H1 (cell line): ENCODE results near the gene ZNF398. TPM values are rescaled to one million over a fixed set of nuclear protein-coding genes. Genes with fewer than 3 reads are reported as not detected.

ENCODE experiments used
- CTCF ChIA-PET: fragments of 300-600 bp; sonication (Branson Sonifier 250); formaldehyde crosslinking; loops from one replicate; lab custom pipeline; 2021; ENCODE audit not compliant: partially characterized antibody; lab: Charles Lee
- POLR2A ChIA-PET: fragments of 300-600 bp; sonication (Branson Sonifier 250); formaldehyde crosslinking; loops from one replicate; lab custom pipeline; 2021; ENCODE audit warnings: inconsistent platforms; ENCODE audit not compliant: partially characterized antibody; lab: Charles Lee
- DNase-seq, 2 experiments: peaks; one replicate each; pipeline versions ENCODE4 v3.0.0 to v3.0.0-alpha.2; 2010 to 2022; ENCODE audit warnings: low spot score in 2 of 2, low read depth in 1 of 2, mixed read lengths in 1 of 2
- FAIRE-seq: peaks from 2 replicates; lab custom pipeline; 2011; peaks lifted over from hg19 to GRCh38; lab: Jason Lieb, UNC
- H2AFZ ChIP-seq: 2 replicates; pipeline ENCODE4 v1.8.1; 2012; ENCODE audit warnings: low read length, inconsistent platforms
- H2AK5ac ChIP-seq: 2 replicates; pipeline ENCODE4 v1.6.1; 2013; ENCODE audit warnings: low read depth, low read length
- H2BK120ac ChIP-seq: replicated peaks from 2 replicates; pipeline ENCODE3; 2013; ENCODE audit warnings: low read depth, low read length, inconsistent platforms
- H2BK12ac ChIP-seq: 2 replicates; pipeline ENCODE4 v1.6.1; 2013; ENCODE audit warnings: low read depth, low read length
- H2BK15ac ChIP-seq: 2 replicates; pipeline ENCODE4 v1.6.1; 2013; ENCODE audit warnings: low read length
- H2BK20ac ChIP-seq: 2 replicates; pipeline ENCODE4 v1.6.1; 2013; ENCODE audit warnings: low read length
- H2BK5ac ChIP-seq: 2 replicates; pipeline ENCODE4 v1.6.1; 2013; ENCODE audit warnings: low read depth, low read length
- H3K14ac ChIP-seq: 2 replicates; pipeline ENCODE4 v1.6.1; 2013; ENCODE audit warnings: inconsistent platforms; ENCODE audit not compliant: insufficient read length
- H3K18ac ChIP-seq: 2 replicates; pipeline ENCODE4 v1.6.1; 2013; ENCODE audit warnings: low read length; ENCODE audit errors: extremely low read depth
- H3K23ac ChIP-seq: 2 replicates; pipeline ENCODE4 v1.6.1; 2013; ENCODE audit warnings: inconsistent platforms; ENCODE audit not compliant: insufficient read length
- H3K23me2 ChIP-seq: 2 replicates; pipeline ENCODE4 v1.6.1; 2013; ENCODE audit warnings: low read depth, low read length
- H3K27ac ChIP-seq: 2 replicates; pipeline ENCODE4 v1.6.1; 2011; ENCODE audit warnings: low read depth, low read length, inconsistent platforms
- H3K27me3 ChIP-seq, 4 experiments: replicated peaks in 1 of 4; 1 replicate in 1 of 4; 2 replicates in 3 of 4; pipeline versions ENCODE4 v1.6.1 to v1.8.1; 2011 to 2013; ENCODE audit warnings: low read length in 3 of 4, mild to moderate bottlenecking in 3 of 4, inconsistent platforms in 2 of 4, mixed read lengths in 2 of 4, moderate library complexity in 1 of 4; ENCODE audit not compliant: control insufficient read depth in 3 of 4, insufficient read depth in 3 of 4; ENCODE audit errors: extremely low read depth in 1 of 4
- H3K36me3 ChIP-seq, 4 experiments: 2 replicates each; pipeline versions ENCODE4 v1.6.1 to v1.8.1; 2011 to 2013; ENCODE audit warnings: mild to moderate bottlenecking in 4 of 4, low read length in 3 of 4, moderate library complexity in 2 of 4, control low read depth in 1 of 4, inconsistent platforms in 1 of 4; ENCODE audit not compliant: insufficient read depth in 4 of 4, control insufficient read depth in 2 of 4
- H3K4ac ChIP-seq: replicated peaks from 2 replicates; pipeline ENCODE3; 2013; ENCODE audit warnings: low read length, low read depth, mixed read lengths, inconsistent platforms; ENCODE audit not compliant: insufficient read length
- H3K4me1 ChIP-seq, 4 experiments: replicated peaks in 1 of 4; 1 replicate in 1 of 4; 2 replicates in 3 of 4; pipeline versions ENCODE4 v1.6.1 to v1.8.1; 2011 to 2013; ENCODE audit warnings: low read length in 3 of 4, inconsistent platforms in 2 of 4, mixed read lengths in 1 of 4; ENCODE audit not compliant: insufficient read depth in 4 of 4, control insufficient read depth in 3 of 4
- H3K4me2 ChIP-seq, 2 experiments: 2 replicates each; pipeline versions ENCODE4 v1.6.1 to v1.8.1; 2011 to 2013; ENCODE audit warnings: low read depth in 2 of 2, low read length in 2 of 2, control low read depth in 1 of 2, inconsistent platforms in 1 of 2, mild to moderate bottlenecking in 1 of 2; ENCODE audit not compliant: insufficient read depth in 1 of 2
- H3K4me3 ChIP-seq, 4 experiments: fragments of 200-600, 300-600 bp in 1 of 4; sonication (generic), shearing (Covaris generic), sonication (Bioruptor Twin) in 1 of 4; 2 replicates each; pipeline versions ENCODE4 v1.5.1 to v1.8.1; 2011 to 2016; ENCODE audit warnings: low read length in 4 of 4, low read depth in 3 of 4, control low read depth in 2 of 4, inconsistent platforms in 2 of 4, mild to moderate bottlenecking in 2 of 4, mixed read lengths in 1 of 4, moderate library complexity in 1 of 4; ENCODE audit not compliant: insufficient read depth in 2 of 4; ENCODE audit errors: extremely low read depth in 1 of 4
- H3K56ac ChIP-seq: replicated peaks from 2 replicates; pipeline ENCODE3; 2013; ENCODE audit warnings: low read depth, mild to moderate bottlenecking, mixed read lengths, low read length, inconsistent platforms; ENCODE audit not compliant: insufficient read length
- H3K79me1 ChIP-seq: 2 replicates; pipeline ENCODE4 v1.6.1; 2013; ENCODE audit warnings: low read depth, low read length, control low read depth
- H3K79me2 ChIP-seq, 2 experiments: 2 replicates each; pipeline versions ENCODE4 v1.6.1 to v1.8.1; 2012 to 2013; ENCODE audit warnings: low read length in 2 of 2, mild to moderate bottlenecking in 2 of 2, inconsistent platforms in 1 of 2; ENCODE audit not compliant: insufficient read depth in 2 of 2, control insufficient read depth in 1 of 2
- H3K9ac ChIP-seq, 4 experiments: replicated peaks in 1 of 4; 1 replicate in 1 of 4; 2 replicates in 3 of 4; pipeline versions ENCODE4 v1.6.1 to v1.8.1; 2011 to 2013; ENCODE audit warnings: low read depth in 3 of 4, low read length in 3 of 4, control low read depth in 2 of 4, mild to moderate bottlenecking in 2 of 4, moderate library complexity in 2 of 4, inconsistent platforms in 1 of 4; ENCODE audit errors: extremely low read depth in 1 of 4
- H3K9me3 ChIP-seq, 2 experiments: 2 replicates each; pipeline versions ENCODE4 v1.6.1 to v1.8.1; 2012 to 2013; ENCODE audit warnings: mild to moderate bottlenecking in 2 of 2, moderate library complexity in 2 of 2, control low read depth in 1 of 2, inconsistent platforms in 1 of 2, low read depth in 1 of 2, low read length in 1 of 2, mixed read lengths in 1 of 2; ENCODE audit not compliant: insufficient read depth in 2 of 2
- H4K20me1 ChIP-seq, 2 experiments: replicated peaks in 1 of 2; 2 replicates each; pipeline versions ENCODE3 to v1.8.1; 2011 to 2013; ENCODE audit warnings: inconsistent platforms in 2 of 2, low read length in 2 of 2, mild to moderate bottlenecking in 1 of 2; ENCODE audit not compliant: insufficient read depth in 2 of 2, control insufficient read depth in 1 of 2
- H4K5ac ChIP-seq: 2 replicates; pipeline ENCODE4 v1.6.1; 2013; ENCODE audit warnings: low read length, low read depth, mixed read lengths, inconsistent platforms; ENCODE audit not compliant: insufficient read length
- H4K8ac ChIP-seq: 2 replicates; pipeline ENCODE4 v1.8.0; 2013; ENCODE audit warnings: mild to moderate bottlenecking, moderate library complexity, low read length, inconsistent platforms; ENCODE audit not compliant: insufficient read depth; ENCODE audit errors: extremely low read depth
- H4K91ac ChIP-seq: replicated peaks from 2 replicates; pipeline ENCODE3; 2013; ENCODE audit warnings: low read length, mixed read lengths, inconsistent platforms; ENCODE audit not compliant: insufficient read length
- BRCA1 ChIP-seq: IDR thresholded peaks from 2 replicates; pipeline ENCODE4 v1.6.1; 2012; ENCODE audit warnings: low read depth, low read length, improper control_type of control experiment
- CHD1 ChIP-seq: IDR thresholded peaks from 2 replicates; pipeline ENCODE4 v1.6.1; 2012; ENCODE audit warnings: low read depth, low read length, improper control_type of control experiment
- EZH2 ChIP-seq: fragments of 200-600 bp; sonication (generic); IDR thresholded peaks from 2 replicates; pipeline ENCODE4 v1.7.1; 2012; ENCODE audit warnings: low read depth, mild to moderate bottlenecking, moderate library complexity, low read length, inconsistent platforms; ENCODE audit not compliant: severe bottlenecking
- HDAC6 ChIP-seq: IDR thresholded peaks from one replicate; pipeline ENCODE4 v1.7.1; 2012; ENCODE audit warnings: low read depth, mild to moderate bottlenecking, inconsistent platforms, low read length, moderate library complexity
- NANOG ChIP-seq: IDR thresholded peaks from 2 replicates; pipeline ENCODE4 v1.6.1; 2011; ENCODE audit warnings: low read length, low read depth, mild to moderate bottlenecking, inconsistent platforms; ENCODE audit not compliant: insufficient read depth, poor library complexity, severe bottlenecking
- NRF1 ChIP-seq: IDR thresholded peaks from 2 replicates; pipeline ENCODE4 v1.6.1; 2011; ENCODE audit warnings: mild to moderate bottlenecking, low read depth, low read length, improper control_type of control experiment
- POLR2A ChIP-seq, 2 experiments: IDR thresholded peaks; 1 replicate in 1 of 2; 2 replicates in 1 of 2; pipeline ENCODE4 v1.6.1; 2011; ENCODE audit warnings: low read depth in 2 of 2, low read length in 2 of 2, mild to moderate bottlenecking in 2 of 2; ENCODE audit errors: control extremely low read depth in 1 of 2
- RBBP5 ChIP-seq: IDR thresholded peaks from 2 replicates; pipeline ENCODE4 v1.7.1; 2012; ENCODE audit warnings: low read depth, mild to moderate bottlenecking, inconsistent platforms, low read length, moderate library complexity, borderline replicate concordance
- RXRA ChIP-seq: IDR thresholded peaks from 2 replicates; pipeline ENCODE4 v1.6.1; 2011; ENCODE audit warnings: low read depth, mild to moderate bottlenecking, low read length, moderate library complexity; ENCODE audit not compliant: insufficient read depth
- SIX5 ChIP-seq: IDR thresholded peaks from 2 replicates; pipeline ENCODE4 v1.6.1; 2011; ENCODE audit warnings: mild to moderate bottlenecking, low read depth, low read length
- SRF ChIP-seq: IDR thresholded peaks from 2 replicates; pipeline ENCODE4 v1.6.1; 2011; ENCODE audit warnings: mild to moderate bottlenecking, low read depth, low read length, moderate library complexity
- SUZ12 ChIP-seq: fragments of 200-600 bp; sonication (generic); IDR thresholded peaks from 2 replicates; pipeline ENCODE4 v1.6.1; 2012; ENCODE audit warnings: mild to moderate bottlenecking, inconsistent platforms, low read length, moderate library complexity, mixed read lengths
- TEAD4 ChIP-seq: IDR thresholded peaks from 2 replicates; pipeline ENCODE4 v1.6.1; 2012; ENCODE audit warnings: low read depth, low read length, inconsistent platforms, mixed read lengths
- WGBS, 2 experiments: shearing (Covaris generic) in 1 of 2; methylation state at CpG; one replicate each; pipeline versions ENCODE4 v1.1.6 to v1.1.7; 2013 to 2015; ENCODE audit warnings: low lambda C conversion rate in 2 of 2, mixed read lengths in 2 of 2, inconsistent platforms in 1 of 2, low coverage in 1 of 2, missing lambda C conversion rate in 1 of 2; ENCODE audit not compliant: insufficient replicate concordance in 2 of 2, insufficient coverage in 1 of 2, insufficient read length in 1 of 2; ENCODE audit errors: extremely low coverage in 1 of 2, missing lambda C conversion rate in 1 of 2; 5-methylcytosine and 5-hydroxymethylcytosine counted together
- polyA plus RNA-seq, 7 experiments: library from polyadenylated mRNA; depleted of rRNA in 3 of 7; stranded (reverse) in 5 of 7; unstranded in 2 of 7; fragments of >200 nt in 5 of 7; fragments of 200-250 nt in 2 of 7; gene quantifications; 1 replicate in 5 of 7; 2 replicates in 1 of 7; 4 replicates in 1 of 7; pipeline versions ENCODE4 v1.2.1 to v1.2.3, GENCODE V29; 2011 to 2013; ENCODE audit warnings: missing spikeins in 2 of 7, mixed read lengths in 2 of 7
- total RNA-seq: library from RNA; stranded (reverse); fragmentation: NEBNext Ultra II Directional; extraction: Animal tissue kit (Norgen Biotek cat#: 25700); gene quantifications from 2 replicates; pipeline ENCODE4 v1.2.1, GENCODE V29; 2021

ZNF398 gene
- total and polyA plus RNA-seq, 2 of the 8 experiments (the other 6 are each of a cell fraction or from before 2014, with no cell fraction given), result 52.7 to 63.5 TPM

GRCh38 chr7:149225106-149225505 is 77.9 kb downstream of the ZNF398 start:
- WGBS, 2 experiments, result 99% methylated on average over 19 of the region's 19 CpGs; no CpG with 5 or more reads in 1 of the 2 experiments
- no peaks in the 10 kb centered on the region; a peak in 1 of 7 replicates for H3K4me1 ChIP-seq
- no peak overlapping the region for H4K91ac ChIP-seq
- H3K23me2 ChIP-seq, result 0 out of 2 replicates have a peak, but pooled peaks cover 4% of the 10 kb centered on the region
- H2BK20ac ChIP-seq, result no peak overlapping the region
- H3K4ac ChIP-seq, result no peak overlapping the region
- FAIRE-seq (no peak), DNase-seq (no peak)
- peaks cover 0 to 10% of the 10 kb centered on the region in 2 experiments for H4K20me1 ChIP-seq
- H3K79me1 ChIP-seq, result peaks cover 2% of the 10 kb centered on the region; the same call in 1 of the 2 replicates
- no peaks in the 10 kb centered on the region for H3K9me3 ChIP-seq
- no peak overlapping the region for H4K8ac ChIP-seq
- no peak overlapping the region for H2BK120ac ChIP-seq
- H3K36me3 ChIP-seq, result peaks cover 0 to 25% (median 6%) of the 10 kb centered on the region in 4 experiments; a peak in 6 of 8 replicates
- ChIA-PET CTCF (interaction anchor here (0.9 to 1.1 kb wide), 2 partner anchors 22 to 93 kb away, joined by 3 read pairs; no protein-coding TSS in a partner anchor), POLR2A (no interaction called here)
- no peaks in the 10 kb centered on the region for H3K27me3 ChIP-seq
- no peak overlapping the region for H3K23ac ChIP-seq
- H2BK12ac ChIP-seq, result no peak overlapping the region
- TF ChIP-seq SRF (no peak), SUZ12 (no peak), TEAD4 (no peak), SIX5 (no peak), EZH2 (no peak), POLR2A (IDR thresholded peaks at IDR 0.05; ENCODE audit: control extremely low read depth in 1 of 2, low read depth in 2 of 2, low read length in 2 of 2) (no peak), HDAC6 (no peak), NANOG (no peak), BRCA1 (no peak), NRF1 (no peak), RBBP5 (no peak), CHD1 (no peak), RXRA (no peak)
- H2AFZ ChIP-seq, result no peak overlapping the region
- no peak overlapping the region for H2AK5ac ChIP-seq
- no peak overlapping the region for H3K27ac ChIP-seq
- H2BK5ac ChIP-seq, result no peak overlapping the region
- H3K14ac ChIP-seq, result no peak overlapping the region
- H3K79me2 ChIP-seq, result no peaks in the 10 kb centered on the region
- H3K56ac ChIP-seq, result no peak overlapping the region
- no peak overlapping the region for H3K9ac ChIP-seq
- H3K4me3 ChIP-seq, result no peak overlapping the region
- H4K5ac ChIP-seq, result no peak overlapping the region
- H3K18ac ChIP-seq, result no peak overlapping the region
- no peak overlapping the region for H2BK15ac ChIP-seq
- H3K4me2 ChIP-seq, result no peak overlapping the region
